Panc1 (cell line): ENCODE measurements around the gene TMEM273. TPM values are rescaled to one million over a fixed set of nuclear protein-coding genes. Genes with fewer than 3 reads are reported as not detected.

ENCODE experiments used
- ATAC-seq: fragments of 200-7000 bp; cut with Tn5 transposase; 2 replicates; pipeline ENCODE4 v1.9.1; 2020; ENCODE audit warnings: mild to moderate bottlenecking, moderate library complexity
- BruUV-seq: library from RNA; stranded (reverse); fragments of 400-500 nt; replicated peaks from 2 replicates; lab custom pipeline; 2021; lab: Mats Ljungman, UMichigan
- CTCF ChIA-PET: fragments of 300-600 bp; sonication (Branson Sonifier 250); formaldehyde crosslinking; loops from one replicate; lab custom pipeline; 2022; ENCODE audit warnings: antibody characterized with exemption; lab: Charles Lee
- POLR2A ChIA-PET: fragments of 300-600 bp; sonication (Branson Sonifier 250); formaldehyde crosslinking; loops from one replicate; lab custom pipeline; 2022; ENCODE audit warnings: antibody characterized with exemption; lab: Charles Lee
- DNase-seq: peaks from one replicate; pipeline ENCODE4 v3.0.0-alpha.2; 2010; ENCODE audit warnings: low read depth, low spot score
- H3K27ac ChIP-seq: 2 replicates; pipeline ENCODE4 v1.5.1; 2011; ENCODE audit warnings: mild to moderate bottlenecking, low read length, inconsistent platforms
- H3K27me3 ChIP-seq: fragments of 200-500 bp; sonication (Bioruptor generic); 2 replicates; pipeline ENCODE4 v1.6.0; 2014; ENCODE audit warnings: low read length, inconsistent platforms; ENCODE audit not compliant: control insufficient read depth, insufficient read depth
- H3K36me3 ChIP-seq: fragments of 200-500 bp; sonication (Bioruptor generic); 2 replicates; pipeline ENCODE4 v1.5.1; 2014; ENCODE audit warnings: inconsistent platforms, mild to moderate bottlenecking, low read length, moderate library complexity; ENCODE audit not compliant: control insufficient read depth, insufficient read depth
- H3K4me1 ChIP-seq: 2 replicates; pipeline ENCODE4 v1.5.1; 2011; ENCODE audit warnings: inconsistent platforms, mild to moderate bottlenecking, low read length, moderate library complexity; ENCODE audit not compliant: control insufficient read depth, insufficient read depth
- H3K4me3 ChIP-seq, 2 experiments: 2 replicates each; pipeline ENCODE4 v1.5.1; 2011 to 2012; ENCODE audit warnings: low read depth in 2 of 2, low read length in 2 of 2, mild to moderate bottlenecking in 2 of 2, inconsistent platforms in 1 of 2, moderate library complexity in 1 of 2
- H3K9me3 ChIP-seq: fragments of 200-500 bp; sonication (Bioruptor generic); 2 replicates; pipeline ENCODE4 v1.5.1; 2014; ENCODE audit warnings: low read depth, mild to moderate bottlenecking, inconsistent platforms, low read length, moderate library complexity; ENCODE audit not compliant: control insufficient read depth, insufficient read depth
- POLR2AphosphoS5 ChIP-seq: IDR thresholded peaks from 2 replicates; pipeline ENCODE4 v1.6.1; 2012; ENCODE audit warnings: mild to moderate bottlenecking, low read depth, low read length, moderate library complexity
- SIN3A ChIP-seq: IDR thresholded peaks from 2 replicates; pipeline ENCODE4 v1.6.1; 2012; ENCODE audit warnings: low read depth, mild to moderate bottlenecking, low read length, moderate library complexity, borderline replicate concordance; ENCODE audit not compliant: insufficient read depth
- TCF7L2 ChIP-seq: IDR thresholded peaks from 2 replicates; pipeline ENCODE4 v1.6.1; 2011; ENCODE audit warnings: mild to moderate bottlenecking, low read depth, low read length, inconsistent platforms
- in situ Hi-C: cut with HindIII; loops from 2 replicates; pipeline ENCODE4 v1.10.0; 2016; ENCODE audit warnings: low sequenced_read_pairs, low pct_unique_long_range_greater_than_20kb
- intact Hi-C: fragments of 100-400 bp; cut with micrococcal nuclease; formaldehyde crosslinking; loops from one replicate; pipeline ENCODE4 v1.10.0; 2022; ENCODE audit not compliant: unreplicated experiment
- total RNA-seq: library from RNA; stranded (reverse); gene quantifications from one replicate; pipeline ENCODE4 v1.2.1, GENCODE V29; 2021; ENCODE audit not compliant: unreplicated experiment
- TF ChIP-seq, protein P1 (sequence below): fragments of 450-650 bp; IDR thresholded peaks from 2 replicates; pipeline ENCODE4 v1.5.1; 2017; ENCODE audit warnings: mild to moderate bottlenecking
- TF ChIP-seq, protein P2 (sequence below), 2 experiments: IDR thresholded peaks; 2 replicates each; pipeline ENCODE4 v1.6.1; 2011 to 2012; ENCODE audit warnings: low read depth in 2 of 2, control low read depth in 1 of 2, low read length in 1 of 2, mild to moderate bottlenecking in 1 of 2, moderate library complexity in 1 of 2; ENCODE audit not compliant: insufficient read depth in 1 of 2

Gene TMEM273
- total RNA-seq, 1 experiment from 2014 or later = 0.23 TPM

DNA sequence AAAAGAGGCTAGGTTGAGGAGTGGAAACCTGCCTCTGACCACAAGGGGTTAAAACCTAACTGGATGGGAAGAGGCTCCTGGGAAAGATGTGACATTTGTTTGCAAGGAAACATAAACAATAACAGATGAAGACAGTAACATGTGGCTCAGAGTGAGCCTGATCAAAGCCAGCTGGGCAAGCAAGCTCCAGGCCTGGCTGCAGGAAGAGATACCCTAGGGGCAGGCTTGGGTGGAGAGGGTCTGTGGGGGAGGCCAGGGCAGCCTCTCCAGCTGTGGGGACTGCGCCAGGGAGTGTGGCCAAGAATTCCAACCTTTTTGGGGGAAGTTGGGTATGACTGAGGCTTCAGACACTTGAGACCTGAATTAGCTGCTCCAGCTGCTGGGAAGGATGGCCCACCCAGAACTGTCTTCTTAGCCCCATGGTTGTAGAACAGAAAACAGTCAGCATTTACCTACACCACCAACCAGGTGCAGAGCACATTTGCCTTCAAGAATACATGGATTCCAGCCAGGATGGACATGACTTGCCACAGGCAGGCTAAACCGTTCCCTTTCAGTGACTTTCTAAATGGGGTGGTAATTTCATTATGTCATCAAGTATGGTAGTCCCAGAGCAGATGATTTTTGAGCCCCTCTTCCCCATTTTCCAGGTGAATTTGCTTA lies 44.0 kb downstream of the TMEM273 start:
- H3K36me3 ChIP-seq = no peaks in the 10 kb centered on the region

DNA sequence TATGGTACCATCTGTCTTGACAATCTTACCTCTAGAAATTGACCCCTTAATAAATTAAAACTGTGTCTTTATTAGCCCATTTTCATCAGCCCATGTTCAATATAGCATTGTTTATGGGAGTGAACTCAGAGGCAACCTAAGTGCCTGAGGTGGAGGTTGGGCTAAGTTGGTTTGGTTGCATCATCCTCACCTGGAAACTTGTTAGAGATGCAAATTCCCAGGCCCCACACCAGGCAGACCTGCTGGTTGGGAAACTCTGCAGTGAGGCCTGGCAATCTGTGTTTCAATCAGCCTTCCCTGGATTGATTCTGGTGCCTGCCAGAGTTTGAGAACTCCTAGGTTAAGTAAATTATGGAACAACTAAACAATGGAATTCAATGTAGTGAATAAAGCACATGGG lies 44.9 kb downstream of the TMEM273 start:
- no peak for TF ChIP-seq SIN3A
- TF ChIP-seq, protein P1, sequence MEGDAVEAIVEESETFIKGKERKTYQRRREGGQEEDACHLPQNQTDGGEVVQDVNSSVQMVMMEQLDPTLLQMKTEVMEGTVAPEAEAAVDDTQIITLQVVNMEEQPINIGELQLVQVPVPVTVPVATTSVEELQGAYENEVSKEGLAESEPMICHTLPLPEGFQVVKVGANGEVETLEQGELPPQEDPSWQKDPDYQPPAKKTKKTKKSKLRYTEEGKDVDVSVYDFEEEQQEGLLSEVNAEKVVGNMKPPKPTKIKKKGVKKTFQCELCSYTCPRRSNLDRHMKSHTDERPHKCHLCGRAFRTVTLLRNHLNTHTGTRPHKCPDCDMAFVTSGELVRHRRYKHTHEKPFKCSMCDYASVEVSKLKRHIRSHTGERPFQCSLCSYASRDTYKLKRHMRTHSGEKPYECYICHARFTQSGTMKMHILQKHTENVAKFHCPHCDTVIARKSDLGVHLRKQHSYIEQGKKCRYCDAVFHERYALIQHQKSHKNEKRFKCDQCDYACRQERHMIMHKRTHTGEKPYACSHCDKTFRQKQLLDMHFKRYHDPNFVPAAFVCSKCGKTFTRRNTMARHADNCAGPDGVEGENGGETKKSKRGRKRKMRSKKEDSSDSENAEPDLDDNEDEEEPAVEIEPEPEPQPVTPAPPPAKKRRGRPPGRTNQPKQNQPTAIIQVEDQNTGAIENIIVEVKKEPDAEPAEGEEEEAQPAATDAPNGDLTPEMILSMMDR = no peak
- TF ChIP-seq, protein P2, sequence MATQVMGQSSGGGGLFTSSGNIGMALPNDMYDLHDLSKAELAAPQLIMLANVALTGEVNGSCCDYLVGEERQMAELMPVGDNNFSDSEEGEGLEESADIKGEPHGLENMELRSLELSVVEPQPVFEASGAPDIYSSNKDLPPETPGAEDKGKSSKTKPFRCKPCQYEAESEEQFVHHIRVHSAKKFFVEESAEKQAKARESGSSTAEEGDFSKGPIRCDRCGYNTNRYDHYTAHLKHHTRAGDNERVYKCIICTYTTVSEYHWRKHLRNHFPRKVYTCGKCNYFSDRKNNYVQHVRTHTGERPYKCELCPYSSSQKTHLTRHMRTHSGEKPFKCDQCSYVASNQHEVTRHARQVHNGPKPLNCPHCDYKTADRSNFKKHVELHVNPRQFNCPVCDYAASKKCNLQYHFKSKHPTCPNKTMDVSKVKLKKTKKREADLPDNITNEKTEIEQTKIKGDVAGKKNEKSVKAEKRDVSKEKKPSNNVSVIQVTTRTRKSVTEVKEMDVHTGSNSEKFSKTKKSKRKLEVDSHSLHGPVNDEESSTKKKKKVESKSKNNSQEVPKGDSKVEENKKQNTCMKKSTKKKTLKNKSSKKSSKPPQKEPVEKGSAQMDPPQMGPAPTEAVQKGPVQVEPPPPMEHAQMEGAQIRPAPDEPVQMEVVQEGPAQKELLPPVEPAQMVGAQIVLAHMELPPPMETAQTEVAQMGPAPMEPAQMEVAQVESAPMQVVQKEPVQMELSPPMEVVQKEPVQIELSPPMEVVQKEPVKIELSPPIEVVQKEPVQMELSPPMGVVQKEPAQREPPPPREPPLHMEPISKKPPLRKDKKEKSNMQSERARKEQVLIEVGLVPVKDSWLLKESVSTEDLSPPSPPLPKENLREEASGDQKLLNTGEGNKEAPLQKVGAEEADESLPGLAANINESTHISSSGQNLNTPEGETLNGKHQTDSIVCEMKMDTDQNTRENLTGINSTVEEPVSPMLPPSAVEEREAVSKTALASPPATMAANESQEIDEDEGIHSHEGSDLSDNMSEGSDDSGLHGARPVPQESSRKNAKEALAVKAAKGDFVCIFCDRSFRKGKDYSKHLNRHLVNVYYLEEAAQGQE (IDR thresholded peaks at IDR 0.05; ENCODE audit: insufficient read depth in 1 of 2, low read depth in 2 of 2, low read length in 1 of 2) = no peak
- no peak for TF ChIP-seq TCF7L2
- TF ChIP-seq POLR2AphosphoS5 = no peak
- intact Hi-C loops = no loop called here
- DNase-seq (no peak), ATAC-seq (no peak)
- H3K27ac ChIP-seq = no peak overlapping the region
- in situ Hi-C loops = no loop called here
- no peaks in the 10 kb centered on the region for H3K4me1 ChIP-seq
- H3K36me3 ChIP-seq = no peaks in the 10 kb centered on the region
- ChIA-PET POLR2A (no interaction called here), CTCF (no interaction called here)
- no peak overlapping the region for H3K4me3 ChIP-seq
- H3K9me3 ChIP-seq = no peaks in the 10 kb centered on the region
- no TSS peak for BruUV-seq
- no peaks in the 10 kb centered on the region; the same call in 1 of the 2 replicates for H3K27me3 ChIP-seq

More for the DNA sequence above, 44.0 kb downstream of the TMEM273 start:
- H3K4me3 ChIP-seq = no peak overlapping the region
- H3K4me1 ChIP-seq = no peaks in the 10 kb centered on the region
- H3K27ac ChIP-seq = no peak overlapping the region
- no peaks in the 10 kb centered on the region for H3K9me3 ChIP-seq
- no TSS peak for BruUV-seq
- ATAC-seq = no peak
- in situ Hi-C loops = no loop called here
- no peak for DNase-seq
- intact Hi-C loops = no loop called here
- TF ChIP-seq, protein P2 (IDR thresholded peaks at IDR 0.05; ENCODE audit: insufficient read depth in 1 of 2, low read depth in 2 of 2, low read length in 1 of 2) = no peak
- TF ChIP-seq TCF7L2 = no peak
- TF ChIP-seq, protein P1 = no peak
- TF ChIP-seq SIN3A = no peak
- no peak for TF ChIP-seq POLR2AphosphoS5
- no peaks in the 10 kb centered on the region; the same call in 1 of the 2 replicates for H3K27me3 ChIP-seq
- CTCF ChIA-PET = no interaction called here
- POLR2A ChIA-PET = no interaction called here
